ENCODE data around the gene FAM200B.

Gene FAM200B

DNA sequence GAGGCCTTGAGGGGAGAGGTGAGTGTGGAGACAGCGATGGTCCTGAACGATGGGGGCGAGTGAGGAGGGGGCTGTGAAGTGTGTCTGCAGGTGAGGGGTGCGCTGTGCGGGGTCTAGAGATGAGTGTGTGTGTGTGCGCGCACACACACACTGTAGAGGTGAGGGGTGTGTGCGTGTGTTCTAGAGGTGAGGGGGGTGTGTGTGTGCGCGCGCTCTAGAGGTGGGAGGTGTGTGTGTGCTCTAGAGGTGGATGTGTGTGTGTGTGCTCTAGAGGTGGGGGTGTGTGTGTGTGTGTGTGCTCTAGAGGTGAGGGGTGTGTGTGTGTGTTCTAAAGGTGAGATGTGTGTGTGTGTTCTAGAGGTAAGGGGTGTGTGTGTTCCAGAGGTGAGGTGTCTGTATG, 21.8 kb downstream of the FAM200B start:
- peaks cover 3% of the 10 kb centered on the region for H3K9me3 Mint-ChIP-seq
- no peak overlapping the region for H3K27ac Mint-ChIP-seq
- H3K4me1 Mint-ChIP-seq = no peaks in the 10 kb centered on the region
- TF ChIP-seq, protein P1, sequence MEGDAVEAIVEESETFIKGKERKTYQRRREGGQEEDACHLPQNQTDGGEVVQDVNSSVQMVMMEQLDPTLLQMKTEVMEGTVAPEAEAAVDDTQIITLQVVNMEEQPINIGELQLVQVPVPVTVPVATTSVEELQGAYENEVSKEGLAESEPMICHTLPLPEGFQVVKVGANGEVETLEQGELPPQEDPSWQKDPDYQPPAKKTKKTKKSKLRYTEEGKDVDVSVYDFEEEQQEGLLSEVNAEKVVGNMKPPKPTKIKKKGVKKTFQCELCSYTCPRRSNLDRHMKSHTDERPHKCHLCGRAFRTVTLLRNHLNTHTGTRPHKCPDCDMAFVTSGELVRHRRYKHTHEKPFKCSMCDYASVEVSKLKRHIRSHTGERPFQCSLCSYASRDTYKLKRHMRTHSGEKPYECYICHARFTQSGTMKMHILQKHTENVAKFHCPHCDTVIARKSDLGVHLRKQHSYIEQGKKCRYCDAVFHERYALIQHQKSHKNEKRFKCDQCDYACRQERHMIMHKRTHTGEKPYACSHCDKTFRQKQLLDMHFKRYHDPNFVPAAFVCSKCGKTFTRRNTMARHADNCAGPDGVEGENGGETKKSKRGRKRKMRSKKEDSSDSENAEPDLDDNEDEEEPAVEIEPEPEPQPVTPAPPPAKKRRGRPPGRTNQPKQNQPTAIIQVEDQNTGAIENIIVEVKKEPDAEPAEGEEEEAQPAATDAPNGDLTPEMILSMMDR (IDR thresholded peaks at IDR 0.05; ENCODE audit: unreplicated experiment in 3 of 3) = no peak
- H3K27me3 Mint-ChIP-seq (ENCODE audit: low read depth) = peaks cover 4% of the 10 kb centered on the region
- no peak overlapping the region for H3K4me3 Mint-ChIP-seq
- no peaks in the 10 kb centered on the region for H3K36me3 Mint-ChIP-seq (ENCODE audit: low read depth)

DNA sequence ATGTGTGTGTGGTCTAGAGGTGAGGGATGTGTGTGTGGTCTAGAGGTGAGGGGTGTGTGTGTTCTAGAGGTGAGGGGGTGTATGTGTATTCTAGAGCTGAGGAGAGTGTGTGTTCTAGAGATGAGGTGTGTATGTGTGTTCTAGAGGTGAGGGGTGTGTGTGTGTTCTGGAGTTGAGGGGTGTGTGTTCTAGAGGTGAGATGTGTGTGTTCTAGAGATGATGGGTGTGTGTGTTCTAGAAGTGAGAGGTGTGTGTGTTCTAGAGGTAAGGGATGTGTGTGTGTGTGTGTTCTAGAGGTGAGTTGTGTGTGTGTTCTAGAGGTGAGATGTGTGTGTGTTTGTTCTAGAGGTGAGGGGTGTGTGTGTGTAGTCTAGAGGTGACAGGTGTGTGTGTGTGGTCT, 22.5 kb downstream of the FAM200B start:
- Mint-ChIP-seq H3K4me1 (no peaks in the 10 kb centered on the region), H3K27ac (no peak overlapping the region), H3K4me3 (no peak overlapping the region), H3K27me3 (ENCODE audit: low read depth) (peaks cover 4% of the 10 kb centered on the region), H3K9me3 (peaks cover 3% of the 10 kb centered on the region), H3K36me3 (ENCODE audit: low read depth) (no peaks in the 10 kb centered on the region)
- TF ChIP-seq, protein P1 (IDR thresholded peaks at IDR 0.05; ENCODE audit: unreplicated experiment in 3 of 3) = no peak

DNA sequence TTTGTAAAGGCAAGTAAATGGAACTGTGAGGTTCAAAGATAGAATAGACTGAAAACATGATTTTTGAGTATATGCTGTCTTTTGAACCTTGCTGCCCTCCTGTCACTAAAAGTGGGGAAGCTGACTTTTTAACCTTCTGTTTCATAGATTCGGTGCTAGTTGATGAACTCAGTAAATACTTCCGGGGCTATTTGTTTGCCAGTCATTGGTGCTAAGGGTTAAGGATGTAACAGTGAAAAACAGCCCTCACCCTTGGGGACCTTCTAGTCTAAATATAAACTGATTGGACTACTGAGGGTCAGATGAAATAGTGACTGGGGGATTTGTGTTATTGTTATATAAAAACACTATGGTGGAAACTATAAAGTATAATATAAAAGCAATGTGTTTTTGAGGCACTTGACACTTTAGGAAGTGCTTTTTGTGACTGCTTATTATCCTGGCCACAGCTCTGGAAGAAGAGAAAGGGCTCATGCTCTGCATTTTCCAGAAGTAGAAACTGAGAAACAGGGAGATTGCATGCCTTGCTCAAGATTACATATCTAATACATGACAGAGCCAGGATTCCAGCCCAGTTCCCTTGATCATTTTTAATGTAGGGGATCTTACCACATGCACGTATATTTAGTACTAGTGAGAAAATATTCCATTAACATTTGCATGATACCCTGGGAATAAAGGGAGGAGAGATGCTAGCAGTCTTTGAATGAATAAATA, 25.2 kb downstream of the FAM200B start:
- Mint-ChIP-seq H3K36me3 (ENCODE audit: low read depth) (no peaks in the 10 kb centered on the region), H3K9me3 (no peaks in the 10 kb centered on the region), H3K4me3 (no peak overlapping the region), H3K4me1 (no peaks in the 10 kb centered on the region), H3K27me3 (ENCODE audit: low read depth) (no peaks in the 10 kb centered on the region), H3K27ac (no peak overlapping the region)
- TF ChIP-seq, protein P1 (IDR thresholded peaks at IDR 0.05; ENCODE audit: unreplicated experiment in 3 of 3) = no peak

DNA sequence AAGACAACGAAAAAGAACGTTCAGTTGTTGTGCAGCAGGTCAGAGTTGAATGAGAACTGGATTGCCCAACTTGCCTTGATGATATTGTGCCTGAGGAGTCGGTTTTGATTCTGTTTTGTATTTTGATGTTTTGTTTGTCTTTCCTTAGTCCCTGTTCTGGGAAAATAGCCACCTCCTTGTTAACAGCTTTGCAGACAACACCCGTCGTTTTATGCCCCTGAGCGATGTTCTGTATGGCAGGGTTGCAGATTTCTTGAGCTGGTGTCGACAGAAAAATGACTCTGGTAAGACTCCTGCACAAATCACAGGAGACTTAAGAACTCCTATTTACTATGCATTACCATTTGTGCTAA, 25.7 kb downstream of the FAM200B start:
- TF ChIP-seq, protein P1 (IDR thresholded peaks at IDR 0.05; ENCODE audit: unreplicated experiment in 3 of 3) = no peak
- Mint-ChIP-seq H3K9me3 (no peaks in the 10 kb centered on the region), H3K36me3 (ENCODE audit: low read depth) (no peaks in the 10 kb centered on the region), H3K4me3 (no peak overlapping the region), H3K27me3 (ENCODE audit: low read depth) (no peaks in the 10 kb centered on the region), H3K27ac (no peak overlapping the region), H3K4me1 (no peaks in the 10 kb centered on the region)

DNA sequence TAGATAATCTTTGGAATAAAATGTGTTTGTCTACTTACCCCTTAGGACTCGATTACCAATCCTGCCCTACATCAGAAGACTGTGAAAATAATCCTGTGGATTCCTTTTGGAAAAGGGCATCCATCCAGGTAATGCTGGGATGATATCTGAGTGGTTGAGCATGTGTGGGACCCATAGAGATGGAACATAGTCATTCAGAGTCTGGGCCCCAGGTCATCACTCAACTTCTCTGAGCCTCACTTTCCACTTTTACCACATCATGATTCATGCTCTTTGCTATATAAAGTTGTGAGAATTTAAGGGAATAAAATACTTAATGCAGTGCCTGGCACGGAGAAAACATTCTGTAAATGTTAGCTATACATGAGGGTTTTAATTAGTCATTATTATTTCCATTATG, 30.1 kb downstream of the FAM200B start:
- Mint-ChIP-seq H3K36me3 (ENCODE audit: low read depth) (no peaks in the 10 kb centered on the region), H3K4me3 (no peak overlapping the region), H3K27ac (no peak overlapping the region), H3K4me1 (peaks cover 8% of the 10 kb centered on the region), H3K9me3 (no peaks in the 10 kb centered on the region), H3K27me3 (ENCODE audit: low read depth) (no peaks in the 10 kb centered on the region)
- TF ChIP-seq, protein P1 (IDR thresholded peaks at IDR 0.05; ENCODE audit: unreplicated experiment in 3 of 3) = no peak

DNA sequence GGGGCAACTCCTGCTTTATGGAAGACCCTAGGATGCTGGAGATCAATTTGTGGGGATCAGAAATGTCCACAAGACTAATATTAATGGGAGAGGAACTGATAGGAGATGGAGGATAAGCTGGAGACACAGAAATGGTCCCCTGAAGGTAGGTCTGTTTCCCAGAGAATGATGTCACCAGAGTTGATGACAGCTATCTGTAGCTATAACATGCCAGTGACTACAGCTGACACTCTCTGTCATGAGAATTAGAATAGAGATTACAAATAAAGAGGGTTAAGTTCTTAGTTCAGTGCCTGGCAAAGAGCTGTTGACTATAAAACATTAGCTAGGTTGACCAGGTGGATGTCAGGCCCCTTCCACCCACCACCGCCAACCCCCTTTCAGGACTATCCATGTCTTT, 30.6 kb downstream of the FAM200B start:
- Mint-ChIP-seq H3K36me3 (ENCODE audit: low read depth) (no peaks in the 10 kb centered on the region), H3K27ac (no peak overlapping the region), H3K4me1 (peaks cover 12% of the 10 kb centered on the region), H3K4me3 (no peak overlapping the region), H3K9me3 (no peaks in the 10 kb centered on the region), H3K27me3 (ENCODE audit: low read depth) (no peaks in the 10 kb centered on the region)
- TF ChIP-seq, protein P1 (IDR thresholded peaks at IDR 0.05; ENCODE audit: unreplicated experiment in 3 of 3) = no peak
